GM12872 (cell line): ENCODE data around the gene THSD7A.

Experiments used
- CTCF ChIP-seq: IDR thresholded peaks from 3 replicates; pipeline ENCODE4 v1.5.1; 2011; ENCODE audit warnings: low read depth, mild to moderate bottlenecking, low read length, moderate library complexity; ENCODE audit not compliant: insufficient read depth

THSD7A gene, protein sequence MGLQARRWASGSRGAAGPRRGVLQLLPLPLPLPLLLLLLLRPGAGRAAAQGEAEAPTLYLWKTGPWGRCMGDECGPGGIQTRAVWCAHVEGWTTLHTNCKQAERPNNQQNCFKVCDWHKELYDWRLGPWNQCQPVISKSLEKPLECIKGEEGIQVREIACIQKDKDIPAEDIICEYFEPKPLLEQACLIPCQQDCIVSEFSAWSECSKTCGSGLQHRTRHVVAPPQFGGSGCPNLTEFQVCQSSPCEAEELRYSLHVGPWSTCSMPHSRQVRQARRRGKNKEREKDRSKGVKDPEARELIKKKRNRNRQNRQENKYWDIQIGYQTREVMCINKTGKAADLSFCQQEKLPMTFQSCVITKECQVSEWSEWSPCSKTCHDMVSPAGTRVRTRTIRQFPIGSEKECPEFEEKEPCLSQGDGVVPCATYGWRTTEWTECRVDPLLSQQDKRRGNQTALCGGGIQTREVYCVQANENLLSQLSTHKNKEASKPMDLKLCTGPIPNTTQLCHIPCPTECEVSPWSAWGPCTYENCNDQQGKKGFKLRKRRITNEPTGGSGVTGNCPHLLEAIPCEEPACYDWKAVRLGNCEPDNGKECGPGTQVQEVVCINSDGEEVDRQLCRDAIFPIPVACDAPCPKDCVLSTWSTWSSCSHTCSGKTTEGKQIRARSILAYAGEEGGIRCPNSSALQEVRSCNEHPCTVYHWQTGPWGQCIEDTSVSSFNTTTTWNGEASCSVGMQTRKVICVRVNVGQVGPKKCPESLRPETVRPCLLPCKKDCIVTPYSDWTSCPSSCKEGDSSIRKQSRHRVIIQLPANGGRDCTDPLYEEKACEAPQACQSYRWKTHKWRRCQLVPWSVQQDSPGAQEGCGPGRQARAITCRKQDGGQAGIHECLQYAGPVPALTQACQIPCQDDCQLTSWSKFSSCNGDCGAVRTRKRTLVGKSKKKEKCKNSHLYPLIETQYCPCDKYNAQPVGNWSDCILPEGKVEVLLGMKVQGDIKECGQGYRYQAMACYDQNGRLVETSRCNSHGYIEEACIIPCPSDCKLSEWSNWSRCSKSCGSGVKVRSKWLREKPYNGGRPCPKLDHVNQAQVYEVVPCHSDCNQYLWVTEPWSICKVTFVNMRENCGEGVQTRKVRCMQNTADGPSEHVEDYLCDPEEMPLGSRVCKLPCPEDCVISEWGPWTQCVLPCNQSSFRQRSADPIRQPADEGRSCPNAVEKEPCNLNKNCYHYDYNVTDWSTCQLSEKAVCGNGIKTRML (N-terminal part only)

DNA sequence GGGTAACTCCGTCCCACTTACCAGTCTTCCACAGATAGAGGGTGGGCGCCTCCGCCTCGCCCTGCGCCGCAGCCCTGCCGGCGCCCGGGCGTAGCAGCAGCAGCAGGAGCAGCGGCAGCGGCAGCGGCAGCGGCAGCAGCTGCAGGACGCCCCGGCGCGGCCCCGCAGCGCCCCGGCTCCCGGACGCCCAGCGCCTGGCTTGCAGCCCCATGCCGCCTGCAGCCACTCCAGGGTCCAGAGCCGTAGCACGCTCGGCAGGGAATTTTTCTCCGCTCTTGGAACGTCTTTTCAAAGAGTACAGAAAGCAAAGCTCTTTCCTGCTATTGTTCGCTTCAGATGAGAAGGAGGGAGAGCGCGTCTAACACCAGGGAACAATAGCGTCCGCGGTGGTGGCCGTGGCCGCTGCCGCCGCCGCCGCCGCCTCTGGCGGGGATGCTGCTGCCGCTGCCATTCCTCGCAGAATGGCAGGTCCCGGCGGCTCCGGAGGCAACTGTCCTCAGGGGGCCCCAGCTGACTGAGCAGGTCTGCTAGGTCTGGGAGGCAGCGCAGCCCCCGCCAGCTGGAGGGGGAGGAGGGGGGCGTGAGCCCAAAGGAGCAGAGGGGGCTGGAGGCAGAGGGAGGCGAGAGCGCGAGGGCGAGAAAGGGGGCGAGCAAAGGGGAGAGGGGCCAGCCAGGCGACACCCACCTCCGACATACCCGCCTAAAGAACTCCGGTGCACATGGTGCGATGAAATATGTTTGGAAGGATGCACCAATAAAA lies at the start of gene THSD7A:
Gene THSD7A (minus strand): TSS at position 463 of the 760 bp plus-strand sequence. CDS start 252 bp downstream, at position 211.
- TF ChIP-seq CTCF: no peak

GRCh38 chr7:11881680-11882079 lies 49.7 kb upstream of the THSD7A start:
- no peak for TF ChIP-seq CTCF

GRCh38 chr7:11875635-11876034 lies 43.6 kb upstream of the THSD7A start:
- no peak for TF ChIP-seq CTCF

- no peak for TF ChIP-seq CTCF
Measured at GRCh38 chr7:11865671-11866070, 33.7 kb upstream of the THSD7A start.

DNA sequence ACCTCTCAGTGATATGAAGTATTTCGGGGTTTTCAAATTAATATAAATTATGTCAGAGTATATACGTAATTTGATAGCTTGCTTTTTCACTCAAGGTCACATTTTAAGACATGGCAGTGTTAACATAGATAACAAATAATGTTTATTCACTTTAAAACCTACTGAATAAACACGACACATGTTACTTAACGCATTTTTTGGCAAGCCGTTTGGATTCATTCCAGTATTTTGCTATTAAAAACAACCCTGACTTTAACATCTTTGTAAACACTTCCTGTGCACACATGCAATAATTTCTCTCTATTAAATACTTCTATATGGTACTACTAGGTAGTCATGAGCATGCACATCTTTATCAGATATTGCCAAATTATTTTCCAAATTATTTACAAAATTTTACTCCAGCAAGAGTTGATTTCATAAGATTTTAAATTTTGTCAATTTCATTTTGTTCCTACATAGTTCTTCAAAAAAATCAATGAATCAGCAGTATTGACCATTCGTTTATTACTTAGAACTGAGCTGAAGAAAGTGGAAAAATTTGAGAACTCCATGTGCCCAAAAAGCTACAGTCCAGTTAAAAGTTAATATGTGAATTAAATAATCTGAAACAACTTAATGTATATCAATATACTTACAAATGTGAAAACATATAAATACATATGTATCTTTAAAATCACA lies 26.8 kb upstream of the THSD7A start:
- no peak for TF ChIP-seq CTCF

DNA sequence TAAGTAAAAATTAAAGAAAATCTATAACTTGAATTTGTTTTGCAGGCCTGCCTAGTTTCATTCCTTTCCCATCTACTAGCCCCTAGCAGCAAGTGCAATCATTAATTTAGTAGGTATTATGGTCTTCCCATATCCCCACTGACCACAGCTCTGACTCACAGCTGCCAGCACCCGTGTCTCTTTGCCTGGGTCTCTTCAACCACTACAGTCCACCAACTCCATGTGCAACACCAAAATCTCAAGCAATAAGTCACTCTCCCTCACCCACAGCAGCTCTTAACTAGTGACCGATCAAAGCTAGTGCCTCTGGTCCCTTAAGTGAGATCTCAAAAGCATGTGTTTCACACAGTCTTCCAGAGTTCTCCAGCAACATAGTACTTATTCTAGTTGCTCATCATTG lies 26.0 kb upstream of the THSD7A start:
- no peak for TF ChIP-seq CTCF
